ENCODE measurements around the gene UAP1L1.

GRCh38 chr9:137054932-137055384 lies 22.4 kb upstream of the UAP1L1 start:
- TF ChIP-seq, protein P1, sequence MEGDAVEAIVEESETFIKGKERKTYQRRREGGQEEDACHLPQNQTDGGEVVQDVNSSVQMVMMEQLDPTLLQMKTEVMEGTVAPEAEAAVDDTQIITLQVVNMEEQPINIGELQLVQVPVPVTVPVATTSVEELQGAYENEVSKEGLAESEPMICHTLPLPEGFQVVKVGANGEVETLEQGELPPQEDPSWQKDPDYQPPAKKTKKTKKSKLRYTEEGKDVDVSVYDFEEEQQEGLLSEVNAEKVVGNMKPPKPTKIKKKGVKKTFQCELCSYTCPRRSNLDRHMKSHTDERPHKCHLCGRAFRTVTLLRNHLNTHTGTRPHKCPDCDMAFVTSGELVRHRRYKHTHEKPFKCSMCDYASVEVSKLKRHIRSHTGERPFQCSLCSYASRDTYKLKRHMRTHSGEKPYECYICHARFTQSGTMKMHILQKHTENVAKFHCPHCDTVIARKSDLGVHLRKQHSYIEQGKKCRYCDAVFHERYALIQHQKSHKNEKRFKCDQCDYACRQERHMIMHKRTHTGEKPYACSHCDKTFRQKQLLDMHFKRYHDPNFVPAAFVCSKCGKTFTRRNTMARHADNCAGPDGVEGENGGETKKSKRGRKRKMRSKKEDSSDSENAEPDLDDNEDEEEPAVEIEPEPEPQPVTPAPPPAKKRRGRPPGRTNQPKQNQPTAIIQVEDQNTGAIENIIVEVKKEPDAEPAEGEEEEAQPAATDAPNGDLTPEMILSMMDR (IDR thresholded peaks at IDR 0.05; ENCODE audit: control extremely low read depth in 1 of 3, insufficient read depth in 1 of 3, low read depth in 1 of 3, low read length in 3 of 3), result no peak
- TF ChIP-seq SP4 (IDR thresholded peaks at IDR 0.05; ENCODE audit: low read length) (no peak), RAD21 (IDR thresholded peaks at IDR 0.05 in 1 of 2, conservative IDR thresholded peaks at IDR 0.05 in 1 of 2; ENCODE audit: low read depth in 2 of 2, low read length in 2 of 2) (no peak), ZNF274 (IDR thresholded peaks at IDR 0.05; ENCODE audit: borderline replicate concordance, extremely low read depth, low read length) (no peak), CEBPB (IDR thresholded peaks at IDR 0.05; ENCODE audit: low read depth, low read length) (no peak), POLR2A (IDR thresholded peaks at IDR 0.05; ENCODE audit: control extremely low read depth in 1 of 2, low read depth in 2 of 2, low read length in 2 of 2) (no peak), CHD1 (IDR thresholded peaks at IDR 0.05; ENCODE audit: low read depth, low read length) (no peak), CREB1 (IDR thresholded peaks at IDR 0.05) (no peak), EZH2 (IDR thresholded peaks at IDR 0.05; ENCODE audit: low read depth, low read length, severe bottlenecking) (no peak), TAF1 (IDR thresholded peaks at IDR 0.05; ENCODE audit: low read depth, low read length) (no peak)
